Skin of body (tissue), 2 donors: ENCODE data around the gene CHD2. TPM values are rescaled to one million over a fixed set of nuclear protein-coding genes. Genes with fewer than 3 reads are reported as not detected.

Experiments used
- DNase-seq: peaks from one replicate; lab custom pipeline; 2025; lab: John Stamatoyannopoulos, UW
- total RNA-seq: library from RNA; depleted of rRNA; stranded (reverse); fragments of >200 nt; gene quantifications from one replicate; pipeline ENCODE4 v1.2.3, GENCODE V29; 2014

Gene CHD2
- total RNA-seq, 1 donor from 2014 or later = 174 TPM

DNA sequence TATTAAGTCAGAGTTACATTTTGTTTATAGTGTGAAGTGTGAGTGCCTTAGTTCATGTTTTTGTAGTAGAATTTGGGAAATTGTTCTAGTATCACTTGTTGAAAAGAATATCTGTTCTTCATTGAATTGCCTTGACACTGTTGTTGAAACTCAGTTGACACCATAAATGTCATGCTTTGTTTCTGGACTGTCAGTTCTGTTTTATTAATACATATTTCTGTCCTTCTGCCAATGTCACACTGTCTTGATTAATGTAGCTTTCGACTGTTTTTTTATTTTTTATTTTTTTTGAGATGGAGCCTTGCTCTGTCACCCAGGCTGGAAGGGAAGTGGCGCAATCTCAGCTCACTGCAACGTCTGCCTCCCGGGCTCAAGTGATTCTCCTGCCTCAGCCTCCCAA, 59.1 kb downstream of the CHD2 start:
- no peak for DNase-seq

DNA sequence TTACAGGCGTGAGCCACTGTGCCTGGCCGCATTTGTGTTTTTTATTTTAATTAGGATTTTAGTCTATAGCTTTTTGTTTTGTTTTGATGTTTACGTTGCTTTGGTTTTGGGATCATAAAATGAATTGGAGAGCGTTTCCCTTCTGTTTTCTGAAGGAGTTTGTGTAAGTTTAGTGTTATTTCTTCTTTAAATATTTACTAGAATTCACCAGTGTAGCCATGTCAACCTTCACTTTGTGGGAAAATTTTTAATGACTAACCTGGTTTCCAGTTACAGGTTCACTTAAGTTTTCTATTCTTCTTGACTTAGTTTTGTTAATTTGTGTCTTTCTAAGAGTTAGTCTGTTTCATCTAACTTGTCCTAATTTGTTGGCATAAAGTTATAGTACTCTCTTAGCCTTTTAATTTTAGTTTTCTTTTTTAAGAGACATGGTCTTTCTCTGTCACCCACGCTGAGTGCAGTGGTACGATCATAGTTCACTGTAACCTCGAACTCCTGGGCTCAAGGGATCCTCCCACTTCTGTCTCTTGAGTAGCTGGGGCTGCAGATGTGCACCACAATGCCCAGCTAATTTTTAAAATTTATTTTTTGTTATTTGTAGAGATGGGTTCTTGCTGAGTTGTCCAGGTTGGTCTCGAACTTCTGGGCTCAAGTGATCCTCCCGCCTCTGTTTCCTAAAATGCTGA, 61.0 kb downstream of the CHD2 start:
- DNase-seq = no peak

GRCh38 chr15:92962914-92963313, 62.8 kb downstream of the CHD2 start:
- DNase-seq = no peak

- no peak for DNase-seq
Observed at GRCh38 chr15:92963794-92964193, 63.7 kb downstream of the CHD2 start.

DNA sequence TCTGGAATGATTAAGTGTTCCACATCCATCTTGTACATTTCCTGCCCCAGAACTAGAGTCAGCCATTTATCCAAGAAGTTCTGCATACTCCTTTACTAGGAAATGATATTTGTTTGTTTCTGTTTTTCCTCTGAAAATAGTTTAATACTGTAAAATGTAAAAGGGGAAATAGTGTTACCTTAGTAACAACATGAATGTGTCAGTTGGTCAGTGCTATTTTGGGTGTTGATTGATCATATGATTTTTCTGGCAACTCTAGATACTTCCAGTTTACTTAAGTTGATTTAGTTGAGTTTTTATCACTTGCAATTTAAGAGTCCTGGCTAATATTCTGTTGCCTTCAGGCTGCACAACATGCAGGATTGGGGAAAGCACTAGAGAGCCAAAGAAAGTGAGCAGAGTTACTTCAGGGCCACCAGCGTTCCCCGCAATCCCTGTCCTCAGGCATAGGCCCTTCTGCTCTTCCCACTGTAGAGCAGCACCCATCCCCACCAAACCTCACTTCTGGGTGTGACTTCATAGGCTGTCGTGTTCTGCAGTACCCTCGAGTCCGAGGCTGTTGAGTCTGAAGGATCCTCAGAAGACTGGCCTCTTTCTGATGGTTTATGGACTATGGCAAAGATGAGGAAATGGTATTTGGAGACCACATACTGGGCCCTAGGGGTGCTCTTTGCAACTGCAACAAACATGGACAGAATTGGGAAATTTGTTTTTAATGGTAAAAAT, 69.0 kb downstream of the CHD2 start:
- no peak for DNase-seq

- no peak for DNase-seq
Observed at GRCh38 chr15:92970656-92971055, 70.5 kb downstream of the CHD2 start.

DNA sequence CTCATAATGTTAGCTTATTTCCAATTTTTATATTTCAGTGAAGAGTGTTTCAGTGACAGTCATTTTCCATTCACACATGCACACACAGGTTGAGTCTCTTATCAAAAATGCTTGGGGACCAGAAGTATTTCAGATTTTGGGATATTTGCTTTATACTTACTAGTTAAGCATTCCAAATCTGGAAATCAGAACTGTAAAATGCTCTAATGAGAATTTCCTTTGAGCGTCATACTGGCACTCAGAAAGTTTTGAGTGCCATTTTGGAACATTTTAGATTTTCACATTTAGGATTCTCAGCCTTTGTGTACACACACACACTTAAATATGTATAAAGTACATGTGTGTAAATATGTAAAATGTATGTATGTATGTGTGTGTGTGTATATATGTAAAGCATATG, 71.0 kb downstream of the CHD2 start:
- DNase-seq = no peak

GRCh38 chr15:92971713-92972112, 71.6 kb downstream of the CHD2 start:
- no peak for DNase-seq

DNA sequence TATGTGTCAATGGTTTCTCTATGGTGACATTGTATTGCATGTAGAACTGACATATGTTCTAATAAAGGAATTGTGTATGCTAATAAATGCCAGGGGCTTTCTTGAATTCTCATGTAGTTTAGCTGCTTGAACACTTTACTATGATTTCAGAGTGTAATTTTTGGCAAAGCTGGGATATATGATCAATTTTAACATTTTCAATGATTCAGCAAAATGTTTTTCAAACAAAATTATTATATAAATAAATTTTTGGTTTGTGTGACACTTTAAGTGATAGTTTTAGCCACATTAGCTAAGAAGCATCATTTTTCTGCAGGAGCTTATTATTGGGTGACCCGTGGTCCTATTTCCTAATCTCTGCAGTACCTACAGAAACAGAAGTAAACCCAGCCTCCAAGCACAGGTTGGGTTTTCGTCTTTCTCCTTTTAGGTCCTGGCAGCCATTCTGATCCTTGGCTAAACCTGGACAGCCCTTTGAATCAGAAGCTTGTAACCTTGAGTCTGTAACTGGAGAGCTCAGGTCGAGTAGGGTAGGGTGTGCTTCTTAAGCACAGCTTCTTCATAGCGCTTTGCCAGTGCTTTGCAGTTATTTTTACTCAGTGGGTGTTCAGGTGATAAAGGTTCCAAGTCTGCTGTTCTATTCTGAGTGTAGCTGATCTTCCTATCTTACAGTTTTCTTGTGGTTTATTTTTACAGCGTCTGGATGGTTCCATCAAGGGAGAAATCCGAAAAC, 74.2 kb downstream of the CHD2 start:
- no peak for DNase-seq

- no peak for DNase-seq
Observed at GRCh38 chr15:92979011-92979701, 79.0 kb downstream of the CHD2 start.

DNA sequence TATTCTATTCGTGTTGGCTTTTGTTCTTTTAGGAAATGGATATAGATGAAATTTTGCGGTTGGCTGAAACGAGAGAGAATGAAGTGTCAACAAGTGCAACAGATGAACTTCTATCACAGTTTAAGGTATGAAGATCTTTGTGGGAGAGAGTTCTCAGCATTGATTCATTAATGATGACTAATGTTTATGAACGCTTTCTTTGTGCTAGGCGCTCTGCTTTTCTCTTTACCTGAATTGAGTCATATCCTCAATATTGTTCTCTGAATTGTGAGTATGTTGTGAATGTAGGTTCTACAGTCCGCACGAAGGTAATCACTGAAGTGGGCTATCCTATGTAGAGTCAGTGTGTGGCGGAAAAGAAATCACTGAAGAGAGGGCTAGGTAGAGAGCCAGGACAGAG, 81.2 kb downstream of the CHD2 start:
- DNase-seq = no peak

- DNase-seq = no peak
Observed at GRCh38 chr15:92984161-92984560, 84.0 kb downstream of the CHD2 start.

GRCh38 chr15:92989470-92989869, 89.3 kb downstream of the CHD2 start:
- no peak for DNase-seq

DNA sequence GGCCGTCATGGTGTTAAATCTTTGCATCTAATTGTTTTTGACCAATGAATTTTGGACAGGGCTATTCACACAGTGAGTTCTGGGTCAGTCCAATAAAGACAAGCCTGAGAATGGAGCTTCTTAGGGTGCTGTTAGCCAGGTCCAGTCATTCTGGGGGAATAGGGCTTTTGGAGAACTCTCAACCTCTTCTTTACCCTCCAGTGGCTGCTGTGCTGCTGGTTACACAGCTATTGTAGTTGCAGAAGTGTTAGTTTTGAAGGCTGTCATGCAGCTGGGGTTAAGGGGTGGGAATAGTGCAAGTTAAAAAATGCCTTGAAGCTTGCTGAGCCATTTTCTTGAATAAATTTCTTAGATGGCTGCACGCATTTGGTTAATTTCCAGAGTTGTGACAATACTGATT, 89.9 kb downstream of the CHD2 start:
- DNase-seq = no peak

- DNase-seq = no peak
Observed at GRCh38 chr15:92992720-92993119, 92.6 kb downstream of the CHD2 start.

GRCh38 chr15:92997821-92998220, 97.7 kb downstream of the CHD2 start:
- DNase-seq = no peak

- DNase-seq = no peak
Observed at GRCh38 chr15:93001156-93001555, 101.0 kb downstream of the CHD2 start.

DNA sequence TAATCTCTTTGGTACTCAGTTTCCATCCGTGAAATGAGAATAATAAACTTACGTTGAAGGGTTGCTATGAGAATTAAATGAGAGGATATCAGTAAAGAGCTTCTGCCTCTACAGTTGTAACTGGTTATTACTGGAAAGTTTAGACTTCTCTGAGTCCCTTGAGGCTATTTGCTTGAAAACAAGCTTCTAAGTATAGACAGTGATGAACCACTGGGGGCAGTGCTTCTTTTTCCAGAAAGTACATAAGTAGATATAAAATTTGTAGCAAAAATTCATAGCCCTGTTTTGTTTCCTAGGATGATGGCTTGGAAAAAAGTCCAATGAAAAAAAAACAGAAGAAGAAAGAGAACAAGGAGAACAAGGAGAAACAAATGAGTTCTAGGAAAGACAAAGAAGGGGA, 101.8 kb downstream of the CHD2 start:
- no peak for DNase-seq

GRCh38 chr15:93005133-93005532, 105.0 kb downstream of the CHD2 start:
- no peak for DNase-seq

- no peak for DNase-seq
Observed at GRCh38 chr15:93007994-93008393, 107.9 kb downstream of the CHD2 start.

DNA sequence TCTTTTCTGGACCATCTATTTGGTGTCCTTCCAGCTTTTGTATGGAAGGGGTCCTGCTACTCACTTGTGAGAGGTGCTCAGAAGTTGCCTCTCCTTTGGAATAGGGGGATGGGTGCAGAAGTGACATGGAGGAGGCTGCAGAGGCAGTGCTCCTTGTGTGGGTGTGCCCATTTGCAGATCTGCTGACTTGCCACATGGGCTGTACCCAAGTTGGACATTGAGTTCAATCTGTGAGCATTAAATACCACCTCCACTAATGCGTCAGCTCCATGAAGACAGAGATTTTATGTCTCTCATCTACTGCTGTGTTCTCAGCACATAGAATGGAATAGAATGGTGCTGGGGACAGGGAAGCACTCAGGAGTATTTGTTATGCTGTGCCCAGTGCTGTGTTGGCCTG, 112.7 kb downstream of the CHD2 start:
- no peak for DNase-seq

- no peak for DNase-seq
Observed at GRCh38 chr15:93017526-93017925, 117.4 kb downstream of the CHD2 start.
